IPS-18a (cell line): Measurements from ENCODE around the gene TECPR2.

ENCODE experiments used
- H3K27ac ChIP-seq: one replicate; pipeline ENCODE4 v1.5.1; 2013; ENCODE audit warnings: low read length
- H3K27me3 ChIP-seq: one replicate; pipeline ENCODE4 v1.6.1; 2013; ENCODE audit warnings: mild to moderate bottlenecking, low read length; ENCODE audit not compliant: control insufficient read depth, insufficient read depth
- H3K36me3 ChIP-seq: one replicate; pipeline ENCODE4 v1.6.1; 2013; ENCODE audit warnings: low read depth, low read length; ENCODE audit not compliant: control insufficient read depth
- H3K4me1 ChIP-seq: one replicate; pipeline ENCODE4 v1.6.1; 2013; ENCODE audit warnings: low read depth, low read length; ENCODE audit not compliant: control insufficient read depth
- H3K4me3 ChIP-seq: one replicate; pipeline ENCODE4 v1.5.1; 2013; ENCODE audit warnings: low read length
- H3K9ac ChIP-seq: one replicate; pipeline ENCODE4 v1.6.1; 2013; ENCODE audit warnings: mild to moderate bottlenecking, low read length, moderate library complexity
- H3K9me3 ChIP-seq: one replicate; pipeline ENCODE4 v1.6.1; 2013; ENCODE audit warnings: low read depth, low read length; ENCODE audit not compliant: control insufficient read depth

The TECPR2 gene

GRCh38 chr14:102501751-102502315, 139.1 kb downstream of the TECPR2 start:
- Histone ChIP-seq H3K9ac (no peak overlapping the region), H3K36me3 (peaks cover 11% of the 10 kb centered on the region), H3K9me3 (no peaks in the 10 kb centered on the region), H3K27ac (no peak overlapping the region), H3K4me3 (no peak overlapping the region), H3K27me3 (no peaks in the 10 kb centered on the region), H3K4me1 (no peaks in the 10 kb centered on the region)

- no peaks in the 10 kb centered on the region for H3K9me3 ChIP-seq
- no peaks in the 10 kb centered on the region for H3K27me3 ChIP-seq
- H3K36me3 ChIP-seq, result peaks cover 11% of the 10 kb centered on the region
- H3K27ac ChIP-seq, result no peak overlapping the region
- H3K4me1 ChIP-seq, result no peaks in the 10 kb centered on the region
- no peak overlapping the region for H3K9ac ChIP-seq
- H3K4me3 ChIP-seq, result no peak overlapping the region
Measured at GRCh38 chr14:102502571-102502970, 139.8 kb downstream of the TECPR2 start.

GRCh38 chr14:102503641-102504327, 141.0 kb downstream of the TECPR2 start:
- Histone ChIP-seq H3K36me3 (peaks cover 8% of the 10 kb centered on the region), H3K27ac (no peak overlapping the region), H3K4me3 (no peak overlapping the region), H3K4me1 (no peaks in the 10 kb centered on the region), H3K27me3 (no peaks in the 10 kb centered on the region), H3K9ac (no peak overlapping the region), H3K9me3 (no peaks in the 10 kb centered on the region)

- Histone ChIP-seq H3K27me3 (no peaks in the 10 kb centered on the region), H3K9me3 (no peaks in the 10 kb centered on the region), H3K27ac (no peak overlapping the region), H3K9ac (no peak overlapping the region), H3K4me3 (no peak overlapping the region), H3K36me3 (peaks cover 8% of the 10 kb centered on the region), H3K4me1 (no peaks in the 10 kb centered on the region)
Measured at GRCh38 chr14:102504328-102504999, 141.7 kb downstream of the TECPR2 start.

- no peak overlapping the region for H3K27ac ChIP-seq
- H3K4me1 ChIP-seq, result no peaks in the 10 kb centered on the region
- H3K27me3 ChIP-seq, result no peaks in the 10 kb centered on the region
- H3K36me3 ChIP-seq, result peaks cover 8% of the 10 kb centered on the region
- no peaks in the 10 kb centered on the region for H3K9me3 ChIP-seq
- no peak overlapping the region for H3K4me3 ChIP-seq
- H3K9ac ChIP-seq, result no peak overlapping the region
Measured at GRCh38 chr14:102505000-102505619, 142.4 kb downstream of the TECPR2 start.

- Histone ChIP-seq H3K27ac (no peak overlapping the region), H3K4me3 (no peak overlapping the region), H3K27me3 (no peaks in the 10 kb centered on the region), H3K36me3 (peaks cover 8% of the 10 kb centered on the region), H3K9ac (no peak overlapping the region), H3K9me3 (no peaks in the 10 kb centered on the region), H3K4me1 (peaks cover 2% of the 10 kb centered on the region)
Measured at GRCh38 chr14:102505775-102506625, 143.3 kb downstream of the TECPR2 start.

GRCh38 chr14:102506626-102506925, 143.8 kb downstream of the TECPR2 start:
- peaks cover 4% of the 10 kb centered on the region for H3K4me1 ChIP-seq
- H3K27me3 ChIP-seq, result no peaks in the 10 kb centered on the region
- no peak overlapping the region for H3K4me3 ChIP-seq
- no peak overlapping the region for H3K9ac ChIP-seq
- no peak overlapping the region for H3K27ac ChIP-seq
- H3K9me3 ChIP-seq, result no peaks in the 10 kb centered on the region
- peaks cover 8% of the 10 kb centered on the region for H3K36me3 ChIP-seq

- Histone ChIP-seq H3K9me3 (no peaks in the 10 kb centered on the region), H3K9ac (no peak overlapping the region), H3K27ac (no peak overlapping the region), H3K27me3 (no peaks in the 10 kb centered on the region), H3K4me1 (peaks cover 4% of the 10 kb centered on the region), H3K4me3 (no peak overlapping the region), H3K36me3 (peaks cover 8% of the 10 kb centered on the region)
Measured at GRCh38 chr14:102507081-102507856, 144.5 kb downstream of the TECPR2 start.

GRCh38 chr14:102507857-102508312, 145.1 kb downstream of the TECPR2 start:
- H3K4me3 ChIP-seq, result no peak overlapping the region

GRCh38 chr14:102508410-102508773, 145.7 kb downstream of the TECPR2 start:
- H3K4me3 ChIP-seq, result peak overlapping the region; percentile 72
- peaks cover 8% of the 10 kb centered on the region for H3K36me3 ChIP-seq
- no peak overlapping the region for H3K9ac ChIP-seq
- no peak overlapping the region for H3K27ac ChIP-seq
- H3K27me3 ChIP-seq, result no peaks in the 10 kb centered on the region
- H3K4me1 ChIP-seq, result peaks cover 4% of the 10 kb centered on the region
- no peaks in the 10 kb centered on the region for H3K9me3 ChIP-seq

More at GRCh38 chr14:102507857-102508312, 145.1 kb downstream of the TECPR2 start:
- H3K27me3 ChIP-seq, result no peaks in the 10 kb centered on the region
- peaks cover 8% of the 10 kb centered on the region for H3K36me3 ChIP-seq
- H3K4me1 ChIP-seq, result peaks cover 4% of the 10 kb centered on the region
- no peak overlapping the region for H3K9ac ChIP-seq
- no peaks in the 10 kb centered on the region for H3K9me3 ChIP-seq
- no peak overlapping the region for H3K27ac ChIP-seq
